ENCODE measurements around the gene AMN.

DNA sequence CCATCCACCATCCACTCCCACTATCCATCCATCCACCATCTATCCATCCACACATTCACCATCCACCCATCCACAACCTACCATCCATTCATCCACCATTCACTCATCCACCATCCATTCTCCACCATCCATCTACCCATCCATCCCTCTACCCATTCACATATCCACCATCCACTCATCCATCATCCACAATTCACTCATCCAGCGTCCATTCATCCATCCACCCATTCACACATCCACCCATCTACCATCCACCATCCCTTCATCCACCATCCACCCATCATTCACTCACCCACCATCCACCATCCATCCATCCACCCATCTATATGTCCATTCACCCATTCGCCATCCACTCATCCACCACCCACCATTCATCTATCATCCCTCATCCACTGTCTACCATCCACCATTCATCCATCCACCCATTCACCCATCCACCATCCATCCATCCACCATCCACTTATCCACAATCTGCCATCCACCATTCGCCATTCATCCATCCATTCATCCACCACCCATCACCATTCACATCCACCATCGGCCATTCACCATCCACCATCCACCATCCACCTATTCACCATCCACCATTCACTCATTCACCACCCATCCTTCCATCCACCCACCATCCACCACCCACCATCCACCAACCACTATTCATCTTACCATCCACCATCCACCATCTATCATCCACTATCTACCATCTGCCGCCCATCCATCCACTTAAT, 2.0 kb upstream of the AMN start:
- TF ChIP-seq EZH2 (IDR thresholded peaks at IDR 0.05; ENCODE audit: insufficient read depth, poor library complexity, severe bottlenecking), result no peak
- no peak for TF ChIP-seq EZH2phosphoT487 (IDR thresholded peaks at IDR 0.05; ENCODE audit: insufficient read depth, low read depth)
